ENCODE measurements around the gene BABAM2. TPM values are rescaled to one million over a fixed set of nuclear protein-coding genes. Genes with fewer than 3 reads are reported as not detected.

The BABAM2 gene
- total RNA-seq, 1 donor from 2014 or later: 33.9 TPM

DNA sequence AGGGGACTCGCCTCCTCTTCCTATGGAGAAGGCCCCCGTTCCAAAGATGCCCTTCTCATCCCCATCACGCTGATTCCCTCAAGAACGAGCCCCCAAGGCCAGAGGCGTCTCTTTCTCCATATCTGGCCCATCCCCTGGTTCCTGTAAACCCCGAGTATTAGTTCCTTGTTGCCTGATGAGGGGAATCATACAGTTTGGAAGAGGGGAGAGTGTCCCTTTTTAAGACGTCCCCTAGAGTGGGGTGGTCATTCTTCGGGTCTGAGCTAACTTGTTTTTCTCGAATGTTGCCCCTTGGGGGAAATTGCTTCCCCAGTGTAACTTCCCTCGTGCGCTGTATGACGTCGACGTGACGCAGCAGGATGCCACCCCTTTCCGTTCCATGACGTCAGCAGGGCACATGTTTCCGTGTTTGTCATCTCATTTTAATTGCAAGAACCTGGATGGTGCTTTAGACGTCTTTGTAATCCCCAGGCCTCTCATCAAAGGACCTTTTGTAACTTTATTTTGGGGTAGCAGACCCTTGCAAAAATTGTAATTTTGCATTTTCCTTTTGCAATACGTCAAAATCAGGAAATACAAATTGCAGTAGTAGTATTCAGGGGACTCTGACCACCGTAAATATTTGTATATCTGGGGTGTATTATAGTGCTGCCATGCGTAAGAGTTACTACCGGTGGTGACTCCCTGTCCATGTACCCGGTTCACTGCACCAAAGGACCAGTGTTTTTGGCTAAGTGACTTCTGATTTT lies 569 bp downstream of the BABAM2 start:
- TF ChIP-seq, protein P1, sequence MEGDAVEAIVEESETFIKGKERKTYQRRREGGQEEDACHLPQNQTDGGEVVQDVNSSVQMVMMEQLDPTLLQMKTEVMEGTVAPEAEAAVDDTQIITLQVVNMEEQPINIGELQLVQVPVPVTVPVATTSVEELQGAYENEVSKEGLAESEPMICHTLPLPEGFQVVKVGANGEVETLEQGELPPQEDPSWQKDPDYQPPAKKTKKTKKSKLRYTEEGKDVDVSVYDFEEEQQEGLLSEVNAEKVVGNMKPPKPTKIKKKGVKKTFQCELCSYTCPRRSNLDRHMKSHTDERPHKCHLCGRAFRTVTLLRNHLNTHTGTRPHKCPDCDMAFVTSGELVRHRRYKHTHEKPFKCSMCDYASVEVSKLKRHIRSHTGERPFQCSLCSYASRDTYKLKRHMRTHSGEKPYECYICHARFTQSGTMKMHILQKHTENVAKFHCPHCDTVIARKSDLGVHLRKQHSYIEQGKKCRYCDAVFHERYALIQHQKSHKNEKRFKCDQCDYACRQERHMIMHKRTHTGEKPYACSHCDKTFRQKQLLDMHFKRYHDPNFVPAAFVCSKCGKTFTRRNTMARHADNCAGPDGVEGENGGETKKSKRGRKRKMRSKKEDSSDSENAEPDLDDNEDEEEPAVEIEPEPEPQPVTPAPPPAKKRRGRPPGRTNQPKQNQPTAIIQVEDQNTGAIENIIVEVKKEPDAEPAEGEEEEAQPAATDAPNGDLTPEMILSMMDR (IDR thresholded peaks at IDR 0.05): no peak
- Mint-ChIP-seq H3K27ac (ENCODE audit: unreplicated experiment) (peak overlapping the region; percentile 95), H3K36me3 (ENCODE audit: low read depth) (no peaks in the 10 kb centered on the region), H3K4me1 (ENCODE audit: low read depth) (peaks cover 58% of the 10 kb centered on the region), H3K9me3 (ENCODE audit: low read depth) (no peaks in the 10 kb centered on the region), H3K4me3 (ENCODE audit: unreplicated experiment) (peak overlapping the region; percentile 98), H3K27me3 (ENCODE audit: low read depth) (no peaks in the 10 kb centered on the region)
- no peak for DNase-seq (ENCODE audit: low spot score)

- no peak for DNase-seq (ENCODE audit: low spot score)
- Mint-ChIP-seq H3K4me1 (ENCODE audit: low read depth) (peaks cover 55% of the 10 kb centered on the region), H3K27me3 (ENCODE audit: low read depth) (no peaks in the 10 kb centered on the region), H3K36me3 (ENCODE audit: low read depth) (peaks cover 2% of the 10 kb centered on the region), H3K27ac (ENCODE audit: unreplicated experiment) (no peak overlapping the region), H3K9me3 (ENCODE audit: low read depth) (no peaks in the 10 kb centered on the region), H3K4me3 (ENCODE audit: unreplicated experiment) (peak overlapping the region; percentile 98)
- TF ChIP-seq, protein P1 (IDR thresholded peaks at IDR 0.05): no peak
Measured at GRCh38 chr2:27891673-27892105, 1.2 kb downstream of the BABAM2 start.

DNA sequence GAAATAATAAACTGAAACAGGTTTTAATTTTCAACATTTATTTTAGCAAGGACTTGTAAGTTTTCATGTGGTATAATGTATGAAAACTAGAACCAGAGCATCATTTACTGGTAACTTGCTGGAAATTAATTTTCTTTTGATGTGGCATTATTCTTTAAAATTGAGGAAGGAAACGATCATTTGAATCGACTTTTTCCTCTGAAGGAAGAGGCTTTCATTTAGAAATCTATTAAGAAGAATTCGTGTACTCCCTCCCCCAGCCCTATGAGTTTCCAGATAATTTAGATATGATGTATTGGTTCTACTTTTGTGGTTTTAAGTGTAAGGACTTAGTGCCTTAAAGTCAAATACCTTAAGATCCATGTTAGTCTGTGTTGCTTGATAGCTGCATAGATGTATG lies 2.5 kb downstream of the BABAM2 start:
- H3K36me3 Mint-ChIP-seq (ENCODE audit: low read depth): peaks cover 4% of the 10 kb centered on the region
- no peak for DNase-seq (ENCODE audit: low spot score)
- no peaks in the 10 kb centered on the region for H3K27me3 Mint-ChIP-seq (ENCODE audit: low read depth)
- H3K4me3 Mint-ChIP-seq (ENCODE audit: unreplicated experiment): no peak overlapping the region
- peaks cover 46% of the 10 kb centered on the region for H3K4me1 Mint-ChIP-seq (ENCODE audit: low read depth)
- no peak overlapping the region for H3K27ac Mint-ChIP-seq (ENCODE audit: unreplicated experiment)
- TF ChIP-seq, protein P1 (IDR thresholded peaks at IDR 0.05): no peak
- H3K9me3 Mint-ChIP-seq (ENCODE audit: low read depth): no peaks in the 10 kb centered on the region

GRCh38 chr2:27897717-27898116 lies 7.2 kb downstream of the BABAM2 start:
- TF ChIP-seq, protein P1 (IDR thresholded peaks at IDR 0.05): no peak
- H3K36me3 Mint-ChIP-seq (ENCODE audit: low read depth): peaks cover 6% of the 10 kb centered on the region
- H3K4me1 Mint-ChIP-seq (ENCODE audit: low read depth): peaks cover 21% of the 10 kb centered on the region
- H3K4me3 Mint-ChIP-seq (ENCODE audit: unreplicated experiment): no peak overlapping the region
- no peaks in the 10 kb centered on the region for H3K9me3 Mint-ChIP-seq (ENCODE audit: low read depth)
- no peaks in the 10 kb centered on the region for H3K27me3 Mint-ChIP-seq (ENCODE audit: low read depth)
- no peak overlapping the region for H3K27ac Mint-ChIP-seq (ENCODE audit: unreplicated experiment)
- DNase-seq (ENCODE audit: low spot score): no peak

- TF ChIP-seq, protein P1 (IDR thresholded peaks at IDR 0.05): no peak
- Mint-ChIP-seq H3K9me3 (ENCODE audit: low read depth) (no peaks in the 10 kb centered on the region), H3K36me3 (ENCODE audit: low read depth) (peaks cover 6% of the 10 kb centered on the region), H3K4me1 (ENCODE audit: low read depth) (peaks cover 45% of the 10 kb centered on the region), H3K4me3 (ENCODE audit: unreplicated experiment) (no peak overlapping the region), H3K27ac (ENCODE audit: unreplicated experiment) (peak overlapping the region; percentile 10), H3K27me3 (ENCODE audit: low read depth) (no peaks in the 10 kb centered on the region)
- DNase-seq (ENCODE audit: low spot score): no peak
Measured at GRCh38 chr2:27901234-27901633, 10.7 kb downstream of the BABAM2 start.
